Measurements from ENCODE around the gene NEO1.

DNA sequence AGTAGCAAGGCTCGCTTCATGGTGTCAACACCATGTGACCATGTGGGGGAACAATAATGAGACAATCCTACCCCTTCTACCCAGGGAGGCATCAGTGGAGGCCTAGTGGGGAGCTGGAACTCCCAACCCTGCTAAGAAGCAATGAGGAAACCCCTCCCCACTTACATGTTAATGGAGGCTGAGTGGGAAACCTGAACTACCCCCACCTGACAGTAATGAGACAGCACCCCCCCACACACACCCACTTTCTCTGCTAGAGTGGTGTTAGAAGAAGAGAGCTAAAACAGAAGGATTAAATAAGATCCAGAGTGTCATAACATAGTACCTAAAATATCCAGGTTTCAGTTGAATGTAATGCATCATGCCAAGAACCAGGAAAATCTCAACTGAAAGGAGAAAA is 78.6 kb downstream of the NEO1 start:
- no peak for TF ChIP-seq CTCF (IDR thresholded peaks at IDR 0.05)
- TF ChIP-seq ZFX (IDR thresholded peaks at IDR 0.05; ENCODE audit: borderline replicate concordance) = no peak
